ENCODE results near the gene BICRA.
"Not testable (repeated sequence)": the region's sequence is repeated elsewhere in the genome, so short reads cannot be mapped to it uniquely, and the experiment has no call there.

Gene BICRA

DNA sequence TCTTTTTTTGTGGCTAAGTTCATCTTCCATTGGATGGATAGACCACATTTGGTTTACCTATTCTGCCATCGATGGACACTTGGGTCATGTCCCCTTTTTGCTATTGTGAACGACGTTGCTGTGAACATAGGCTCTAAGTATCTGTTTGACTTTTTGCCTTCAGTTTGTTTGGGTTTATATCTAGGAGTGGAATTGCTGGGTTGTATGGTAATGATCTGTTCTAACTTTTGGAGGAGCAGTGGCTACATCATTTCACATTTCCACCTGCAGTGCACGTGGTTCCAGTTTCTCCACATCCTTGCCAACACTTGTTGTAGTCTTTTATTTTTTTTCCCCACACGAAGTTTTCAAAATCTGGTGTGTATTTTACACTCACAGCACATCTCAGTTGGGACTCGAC is 21.7 kb downstream of the BICRA start:
- DNase-seq (ENCODE audit: low read depth in 2 of 2), result no peak

DNA sequence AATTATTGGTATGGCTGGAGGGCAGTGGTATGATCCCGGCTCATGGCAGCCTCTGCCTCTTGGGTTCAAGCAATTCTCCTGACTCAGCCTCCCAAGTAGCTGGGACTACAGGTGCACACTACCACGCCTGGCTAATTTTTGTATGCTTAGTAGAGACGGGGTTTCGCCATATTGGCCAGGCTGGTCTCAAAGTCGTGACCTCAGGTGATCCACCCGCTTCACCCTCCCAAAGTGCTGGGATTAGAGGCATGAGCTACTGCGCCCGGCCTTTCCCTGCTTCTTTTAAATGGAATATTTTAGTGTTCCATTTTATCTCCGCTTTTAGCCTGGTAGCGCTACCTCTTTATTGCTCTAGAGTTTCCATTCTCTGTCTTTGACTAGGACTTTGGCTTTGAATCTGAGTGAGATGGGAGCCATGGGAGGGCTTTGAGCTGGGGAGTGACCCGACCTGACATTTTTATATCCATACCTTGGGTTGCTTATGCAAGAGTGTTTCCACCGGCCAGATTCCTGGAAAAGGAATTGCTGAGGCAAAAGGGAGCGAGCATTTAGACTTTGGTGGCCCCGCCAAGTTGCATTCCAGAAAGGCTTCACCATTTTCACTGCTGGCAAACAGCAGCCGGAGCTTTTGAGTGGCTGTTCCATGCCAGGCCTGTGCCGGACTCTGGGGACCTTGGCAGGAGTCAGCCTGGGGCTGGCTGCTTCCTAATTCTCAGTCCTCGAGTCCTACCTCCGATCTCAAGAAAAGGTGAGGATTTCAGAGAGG is 22.9 kb downstream of the BICRA start:
- no peak for DNase-seq (ENCODE audit: low read depth in 2 of 2)

DNA sequence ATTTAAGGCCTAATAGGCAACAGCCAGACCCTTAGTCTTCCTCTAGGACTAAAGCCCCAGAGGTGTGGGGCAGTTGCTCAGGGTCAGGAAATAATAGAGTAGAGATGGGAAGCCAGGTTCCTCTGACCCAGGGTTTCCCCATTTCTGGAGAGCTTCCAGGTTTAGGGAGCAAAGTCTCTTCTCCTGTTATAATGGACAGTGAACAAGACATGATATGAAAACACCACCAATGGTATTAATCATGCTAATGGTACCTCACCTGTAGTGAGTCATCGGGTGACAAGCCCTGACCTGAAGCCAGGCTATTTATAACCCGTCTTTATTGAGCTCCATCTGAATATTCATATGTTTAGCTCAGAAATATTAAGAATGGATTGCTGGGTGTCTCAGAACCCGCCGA is 24.6 kb downstream of the BICRA start:
- DNase-seq (ENCODE audit: low read depth in 2 of 2), result no peak

DNA sequence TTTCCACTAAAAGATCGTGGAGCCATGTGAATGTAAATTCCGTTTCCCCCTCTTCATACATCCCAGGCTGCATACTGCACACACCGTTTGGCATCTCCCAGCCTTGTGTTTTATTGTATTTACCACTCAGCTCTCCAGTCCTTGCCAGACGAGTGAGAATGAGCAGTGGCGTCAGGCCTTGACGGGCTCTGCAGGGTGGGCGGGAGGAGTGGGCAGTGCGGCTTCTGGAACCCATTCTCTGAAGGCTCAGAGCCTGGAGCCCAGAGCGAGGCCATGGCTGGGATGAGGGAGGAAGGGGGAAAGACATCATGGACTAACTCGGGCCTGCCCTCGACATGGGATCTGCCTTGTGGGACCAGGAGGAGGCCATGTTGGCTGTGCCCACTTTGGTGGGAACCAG is 25.1 kb downstream of the BICRA start:
- DNase-seq (ENCODE audit: low read depth in 2 of 2), result no peak

DNA sequence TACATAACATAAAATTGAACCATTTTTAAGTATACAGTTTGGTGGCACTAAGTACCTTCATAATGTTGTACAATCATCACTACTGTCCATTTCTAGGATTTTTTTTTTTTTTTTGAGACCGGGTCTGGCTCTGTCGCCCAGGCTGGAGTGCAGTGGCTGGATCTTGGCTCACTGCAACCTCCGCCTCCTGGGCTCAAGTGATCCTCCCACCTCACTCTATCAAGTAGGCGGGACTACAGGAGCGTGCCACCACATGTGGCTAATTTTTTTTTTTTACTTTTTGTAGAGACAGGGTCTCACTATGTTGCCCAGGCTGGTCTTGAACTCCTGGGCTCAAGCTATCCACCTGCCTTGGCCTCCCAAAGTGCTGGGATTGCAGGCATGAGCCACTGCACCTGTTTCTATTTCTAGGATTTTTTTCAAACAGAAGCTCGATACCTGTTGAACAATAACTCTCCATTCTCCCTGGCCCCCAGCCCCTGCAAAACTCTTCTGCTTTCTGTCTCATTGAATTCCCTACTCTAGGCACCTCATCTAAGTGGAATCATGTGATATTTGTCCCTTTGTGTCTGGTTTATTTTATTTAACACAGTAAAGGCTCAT is 26.3 kb downstream of the BICRA start:
- not testable (repeated sequence) for DNase-seq (ENCODE audit: low read depth in 2 of 2)

DNA sequence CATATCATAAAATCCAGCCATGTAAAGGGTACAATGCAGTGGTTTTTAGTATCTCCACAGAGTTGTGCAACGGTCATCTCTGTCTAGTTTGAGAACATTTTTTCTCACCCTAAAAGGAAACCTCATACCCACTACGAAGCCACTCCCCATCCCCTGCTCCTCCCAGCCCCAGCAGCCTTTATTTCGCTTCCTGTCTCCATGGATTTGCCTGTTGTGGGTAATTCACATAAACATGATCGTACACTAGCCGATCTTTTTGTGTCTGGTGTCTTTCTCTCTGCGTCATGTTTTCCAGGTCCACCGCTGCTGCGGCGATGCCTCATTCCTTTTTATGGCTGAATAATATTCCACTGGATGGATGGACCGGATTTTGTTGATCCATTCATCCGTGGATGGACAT is 28.6 kb downstream of the BICRA start:
- no peak for DNase-seq (ENCODE audit: low read depth in 2 of 2)

DNA sequence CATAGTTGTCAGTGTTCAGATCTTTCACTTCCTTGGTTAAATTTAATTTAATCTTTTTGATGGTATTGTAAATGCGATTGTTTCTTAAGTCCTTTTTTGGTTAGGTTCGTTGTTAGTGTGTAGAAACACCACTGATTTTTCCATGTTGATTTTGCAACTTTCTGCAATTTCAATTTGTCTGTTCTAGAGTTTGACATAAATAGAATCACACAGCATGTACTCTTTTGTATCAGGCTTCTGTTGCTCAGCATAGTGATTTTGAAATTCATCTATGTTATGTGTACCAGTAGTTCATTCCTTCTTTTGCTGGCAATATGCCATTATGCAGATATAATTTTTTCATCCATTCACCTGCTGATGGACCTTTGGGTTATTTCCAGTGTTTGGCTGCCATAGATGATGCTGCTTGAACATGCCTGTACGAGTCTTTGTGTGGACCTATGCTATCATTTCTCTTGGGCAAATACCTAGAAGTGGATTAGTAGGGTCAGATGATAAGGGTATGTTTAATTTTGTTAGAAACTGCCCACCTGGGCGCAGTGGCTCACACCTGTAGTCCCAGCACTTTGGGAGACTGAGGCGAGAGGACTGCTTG is 33.1 kb downstream of the BICRA start:
- no peak for DNase-seq (ENCODE audit: low read depth in 2 of 2)

DNA sequence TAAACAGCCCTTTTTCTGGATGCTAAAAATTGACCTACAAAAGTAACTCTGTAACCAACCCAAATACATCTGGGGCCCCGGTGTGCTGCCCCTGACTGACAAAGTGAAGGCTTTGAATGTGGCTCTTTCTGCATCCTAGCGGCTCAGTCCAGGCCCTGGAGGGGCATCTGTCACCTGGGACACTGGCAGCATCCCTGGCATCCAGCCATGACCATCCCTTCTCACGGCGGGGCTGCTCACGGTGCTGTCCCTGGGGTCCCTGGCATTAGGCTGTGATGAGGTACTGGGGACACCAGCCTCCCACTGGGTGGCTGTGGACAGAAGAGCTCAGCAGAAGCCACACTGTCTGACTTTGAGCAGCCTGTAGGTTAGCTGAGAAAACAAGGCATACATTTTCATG is 34.3 kb downstream of the BICRA start:
- DNase-seq (ENCODE audit: low read depth in 2 of 2), result no peak

DNA sequence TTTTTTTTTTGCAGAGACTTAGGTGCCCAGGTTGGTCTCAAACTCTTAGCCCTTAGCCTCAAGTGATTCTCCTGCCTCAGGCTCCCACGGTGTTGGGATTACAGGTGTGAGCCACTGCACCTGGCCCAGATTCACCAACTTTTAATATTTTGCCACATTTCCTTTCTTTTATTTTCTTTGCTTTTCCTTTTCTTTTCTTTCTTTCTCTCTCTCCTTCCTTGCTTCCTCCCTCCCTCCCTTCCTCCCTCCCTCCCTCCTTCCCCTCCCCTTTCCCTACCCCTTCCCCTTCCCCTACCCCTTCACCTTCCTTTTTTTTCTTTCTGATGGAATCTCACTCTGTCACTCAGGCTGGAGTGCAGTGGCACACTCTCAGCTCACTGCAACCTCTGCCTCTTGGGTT is 35.3 kb downstream of the BICRA start:
- DNase-seq (ENCODE audit: low read depth in 2 of 2), result no peak

DNA sequence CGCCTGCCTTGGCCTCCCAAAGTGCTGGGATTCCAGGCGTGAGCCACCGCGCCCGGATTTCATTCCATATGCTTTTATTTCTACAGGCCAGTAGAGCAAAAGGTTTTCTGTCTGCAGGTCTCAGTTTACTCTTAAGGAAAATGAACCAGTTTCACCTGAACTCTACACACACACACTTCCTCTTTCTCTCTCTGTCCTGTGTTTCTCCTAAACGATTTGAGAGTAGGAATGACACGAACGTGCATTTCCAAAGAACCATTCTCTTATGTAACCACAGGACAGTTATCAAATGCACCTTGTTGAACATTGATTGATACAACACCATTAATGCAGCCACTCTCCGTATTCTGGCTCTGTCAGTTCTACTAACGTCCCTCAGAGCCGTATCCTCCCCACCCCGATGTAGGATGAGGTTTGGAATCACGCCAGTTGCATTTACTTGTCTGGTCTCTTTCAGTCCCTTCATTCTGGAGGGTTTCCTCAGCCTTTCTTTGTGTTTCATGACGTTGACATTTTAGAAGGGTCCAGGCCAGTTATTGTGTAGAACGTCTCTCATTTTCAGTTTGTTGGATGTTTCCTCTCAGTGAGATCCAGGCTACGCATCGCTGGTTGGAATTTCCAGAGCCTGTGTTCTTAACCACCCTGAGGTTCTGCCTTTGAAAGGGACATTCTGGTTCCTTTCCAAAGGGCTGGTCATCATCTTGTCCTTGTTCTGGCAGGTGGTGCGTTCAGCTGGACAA is 36.0 kb downstream of the BICRA start:
- DNase-seq (ENCODE audit: low read depth in 2 of 2), result no peak

DNA sequence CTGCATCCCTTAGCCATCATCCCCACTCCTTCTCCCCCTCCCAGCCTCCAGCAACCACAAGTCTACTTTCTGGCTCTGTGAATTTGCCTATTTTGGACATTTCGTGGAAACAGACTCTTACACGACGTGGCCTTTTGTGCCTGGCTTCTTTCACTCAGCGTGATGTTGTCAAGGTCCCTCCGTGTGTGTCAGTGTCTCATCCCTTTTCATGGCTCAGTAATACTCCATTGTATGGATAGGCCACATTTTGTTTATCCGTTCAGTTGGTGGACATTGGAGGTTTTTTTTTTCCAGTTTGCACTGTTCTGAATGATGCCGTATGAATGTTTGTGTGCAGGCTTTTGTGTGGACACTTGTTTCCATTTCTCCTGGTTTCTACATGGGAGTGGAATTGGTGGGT is 38.0 kb downstream of the BICRA start:
- no peak for DNase-seq (ENCODE audit: low read depth in 2 of 2)

DNA sequence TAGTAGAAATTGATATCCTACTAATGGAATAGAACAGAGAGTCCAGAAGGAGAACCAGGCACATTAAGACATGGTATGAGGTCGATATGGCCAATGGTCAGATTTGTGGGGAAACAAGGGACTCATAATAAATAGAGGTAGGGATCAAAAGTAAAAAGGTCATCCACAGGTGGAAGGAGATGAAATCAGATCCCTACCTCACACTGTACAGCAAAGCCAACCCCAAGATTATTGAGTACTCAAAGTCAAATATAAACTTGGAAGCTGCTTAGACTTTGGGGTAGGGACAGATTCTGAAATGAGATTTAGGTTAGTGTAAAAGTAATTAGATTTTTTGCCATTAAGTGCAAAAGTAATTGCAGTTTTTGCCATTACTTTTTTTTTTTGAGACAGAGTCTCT is 40.7 kb downstream of the BICRA start:
- DNase-seq (ENCODE audit: low read depth in 2 of 2), result no peak

DNA sequence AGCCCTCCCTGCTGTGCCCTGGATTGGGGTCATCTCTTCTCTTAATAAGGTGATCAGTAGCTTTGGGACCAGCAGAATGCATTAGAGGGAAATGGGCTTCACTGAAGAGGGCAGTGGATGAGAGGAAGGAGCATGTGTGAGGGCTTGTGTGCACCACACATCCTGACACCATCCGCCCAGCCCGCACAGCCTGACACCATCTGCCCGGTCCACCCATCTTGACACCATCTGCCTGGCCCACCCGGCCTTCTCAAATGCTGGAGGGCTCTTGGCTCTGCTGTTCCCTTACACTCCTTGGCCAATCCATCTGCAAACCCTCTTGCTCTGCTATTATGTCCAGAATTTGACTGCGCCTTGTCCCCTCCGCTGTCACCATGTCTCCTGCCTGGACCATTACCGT is 41.8 kb downstream of the BICRA start:
- no peak for DNase-seq (ENCODE audit: low read depth in 2 of 2)

DNA sequence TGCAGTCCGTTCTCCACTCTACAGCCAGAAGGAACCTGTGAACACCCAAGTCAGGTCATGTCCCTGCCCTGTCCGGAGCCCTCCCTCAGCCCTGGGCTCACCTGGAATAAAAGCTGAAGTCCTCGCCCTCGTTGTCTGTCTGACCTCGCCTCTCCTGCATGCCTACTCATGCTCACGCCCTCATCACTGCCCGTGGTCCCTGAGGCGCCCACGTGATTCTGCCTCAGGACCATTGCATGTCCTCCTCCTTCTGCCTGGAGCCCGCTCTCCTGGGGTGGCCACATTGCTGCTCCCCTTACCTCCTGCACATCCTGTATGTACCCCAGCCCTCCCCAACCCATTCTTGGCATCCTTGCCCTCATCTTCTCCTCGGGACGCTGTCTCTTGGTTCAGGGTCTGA is 42.2 kb downstream of the BICRA start:
- DNase-seq (ENCODE audit: low read depth in 2 of 2), result no peak

DNA sequence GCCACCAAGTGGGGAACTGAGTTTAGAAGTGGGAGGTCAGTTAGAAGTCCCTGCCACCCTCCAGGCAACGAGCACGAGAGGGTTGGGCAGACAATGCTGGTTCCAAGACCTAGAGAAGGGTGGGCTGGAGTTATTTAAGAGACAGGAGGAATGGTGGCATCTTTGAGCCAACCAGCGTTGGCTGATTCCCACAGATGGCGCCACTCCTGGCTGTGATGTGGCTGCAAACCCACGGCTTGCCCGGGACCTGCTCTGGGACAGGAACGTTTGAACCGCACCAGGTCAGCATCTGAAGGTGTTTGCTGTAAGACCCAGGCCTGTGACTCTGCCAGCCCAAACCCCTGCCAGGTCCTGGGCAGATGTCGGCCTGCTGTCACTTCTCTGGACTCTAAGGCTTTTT is 42.8 kb downstream of the BICRA start:
- DNase-seq (ENCODE audit: low read depth in 2 of 2), result no peak

DNA sequence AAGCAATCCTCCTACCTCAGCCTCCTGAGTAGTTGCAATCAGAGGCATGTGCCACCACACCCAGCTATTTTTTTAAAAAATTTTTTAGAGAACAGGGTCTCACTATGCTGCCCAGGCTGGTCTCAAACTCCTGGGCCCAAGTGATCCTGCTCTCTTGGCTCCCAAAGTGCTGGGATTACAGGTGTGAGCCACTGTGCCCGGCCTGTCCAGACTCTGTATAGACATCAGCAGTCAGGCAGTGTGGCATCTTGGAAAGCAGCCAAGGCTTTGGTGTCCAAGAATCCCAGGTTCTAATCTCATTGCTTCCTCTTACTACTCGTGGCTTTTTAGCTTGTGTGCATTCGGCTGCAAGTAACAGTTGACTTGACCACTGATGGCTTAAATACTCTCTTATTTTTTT is 43.4 kb downstream of the BICRA start:
- DNase-seq (ENCODE audit: low read depth in 2 of 2), result no peak

DNA sequence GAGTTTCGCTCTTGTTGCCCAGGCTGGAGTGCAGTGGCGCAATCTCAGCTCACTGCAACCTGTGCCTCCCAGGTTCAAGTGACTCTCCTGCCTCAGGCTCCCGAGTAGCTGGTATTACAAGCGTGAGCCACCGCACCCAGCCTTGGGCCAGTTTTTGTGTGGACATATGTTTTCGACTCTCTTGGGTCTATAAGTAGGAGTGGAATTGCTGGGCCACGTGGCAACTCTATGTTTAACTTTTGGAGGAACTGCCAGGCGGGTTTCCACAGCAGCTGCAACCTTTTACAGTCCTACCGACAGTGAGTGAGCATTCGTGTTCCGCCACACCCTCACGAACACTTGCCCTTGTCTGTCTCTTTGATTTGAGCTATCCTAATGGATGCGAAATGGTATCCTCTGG is 44.9 kb downstream of the BICRA start:
- no peak for DNase-seq (ENCODE audit: low read depth in 2 of 2)

DNA sequence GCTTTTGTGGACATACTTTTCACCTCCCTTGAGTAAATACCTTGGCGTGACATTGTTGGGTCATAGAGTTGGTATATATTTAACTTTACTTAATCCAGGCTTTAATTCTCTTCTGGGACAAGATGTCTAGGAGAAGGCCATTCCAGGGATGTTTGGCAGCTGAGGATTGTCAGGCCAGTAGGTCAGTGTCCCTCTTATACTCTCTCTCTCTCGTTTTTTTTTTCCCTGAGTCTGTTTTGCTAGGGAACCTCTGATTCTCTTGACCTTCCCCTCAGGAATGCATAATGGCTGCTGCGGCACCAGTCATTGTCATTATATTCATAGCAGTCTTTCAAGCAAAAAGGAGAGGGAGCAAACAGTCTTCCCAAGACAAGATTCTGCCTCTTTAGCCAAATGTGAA is 48.8 kb downstream of the BICRA start:
- DNase-seq (ENCODE audit: low read depth in 2 of 2), result no peak

DNA sequence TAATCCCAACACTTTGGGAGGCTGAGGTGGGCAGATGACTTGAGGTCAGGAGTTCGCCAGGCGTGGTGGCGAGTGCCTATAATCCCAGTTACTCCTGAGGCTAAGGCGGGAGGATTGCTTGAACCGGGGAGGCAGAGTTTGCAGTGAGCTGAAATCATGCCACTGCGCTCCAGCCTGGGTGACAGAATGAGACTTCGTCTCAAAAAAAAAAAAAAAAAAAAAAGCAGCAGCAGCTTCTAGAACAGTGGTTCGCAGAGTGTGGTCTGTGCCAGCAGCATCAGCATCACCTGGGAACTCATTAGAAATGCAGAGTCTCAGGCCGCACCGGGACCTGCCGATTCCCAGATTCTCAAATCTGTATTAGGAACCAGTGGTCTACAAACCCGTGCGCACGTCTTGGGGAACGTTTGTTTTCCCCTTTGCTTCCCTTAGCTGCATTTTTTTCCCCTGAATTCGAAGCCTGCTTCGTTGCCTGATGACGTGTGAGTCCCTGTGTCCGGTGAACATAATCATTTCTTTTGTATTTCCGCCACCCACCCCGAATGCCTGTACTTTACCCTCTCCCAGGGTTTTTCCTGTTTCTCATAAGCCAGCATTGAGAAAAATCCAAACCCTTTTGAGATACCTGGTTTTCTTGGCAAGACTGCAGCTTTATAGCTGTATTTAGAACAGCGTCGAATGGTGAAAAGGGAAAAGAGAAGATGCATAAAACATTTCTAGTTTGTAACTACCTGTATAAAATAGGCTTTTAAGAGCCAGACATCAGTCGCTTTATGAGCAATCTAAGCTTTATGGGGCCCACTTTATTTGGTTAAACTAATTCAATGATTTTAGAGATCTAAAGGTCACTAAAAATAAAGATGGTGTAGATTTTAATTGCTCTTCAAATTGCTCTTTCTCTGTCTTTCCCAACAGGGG is 49.8 kb downstream of the BICRA start:
- DNase-seq (ENCODE audit: low read depth in 2 of 2), result no peak

DNA sequence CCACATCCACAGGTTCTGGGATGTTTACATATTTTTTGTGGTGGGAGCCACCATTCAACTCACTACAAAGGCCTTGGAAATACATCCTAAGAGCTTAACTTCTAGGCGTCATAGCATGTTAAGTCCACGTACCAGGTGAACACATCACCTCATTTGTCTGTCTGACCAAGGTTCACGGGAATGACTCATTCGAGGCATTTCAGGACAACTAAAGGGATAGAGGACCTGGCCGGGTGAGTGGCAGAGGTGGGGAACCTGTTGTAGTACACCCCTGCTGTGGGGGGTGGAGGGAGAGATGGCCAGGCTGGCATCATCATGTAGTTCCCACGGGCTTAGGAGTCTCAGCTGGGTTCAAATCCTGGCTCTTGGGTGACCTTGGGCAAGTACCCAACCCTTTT is 51.5 kb downstream of the BICRA start:
- DNase-seq (ENCODE audit: low read depth in 2 of 2), result no peak

DNA sequence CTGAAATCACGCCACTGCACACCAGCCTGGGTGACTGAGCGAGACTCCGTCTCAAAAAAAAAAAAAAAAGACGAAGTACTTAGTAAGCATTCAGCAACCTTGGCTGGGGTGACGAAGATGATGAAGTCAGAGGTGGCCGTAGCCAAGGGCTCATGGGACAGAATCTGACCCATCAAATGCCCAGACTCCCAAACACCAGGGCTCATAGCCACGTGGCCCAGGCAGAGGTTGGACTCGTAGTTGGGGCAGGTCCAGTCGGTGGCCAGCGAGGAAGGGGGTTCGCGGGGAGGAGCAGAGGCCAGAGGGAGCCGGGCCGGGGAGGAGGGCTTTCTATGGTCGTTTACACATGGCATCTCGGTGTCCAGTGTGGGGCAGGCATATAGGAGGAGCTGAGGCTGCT is 52.2 kb downstream of the BICRA start:
- DNase-seq (ENCODE audit: low read depth in 2 of 2), result no peak

DNA sequence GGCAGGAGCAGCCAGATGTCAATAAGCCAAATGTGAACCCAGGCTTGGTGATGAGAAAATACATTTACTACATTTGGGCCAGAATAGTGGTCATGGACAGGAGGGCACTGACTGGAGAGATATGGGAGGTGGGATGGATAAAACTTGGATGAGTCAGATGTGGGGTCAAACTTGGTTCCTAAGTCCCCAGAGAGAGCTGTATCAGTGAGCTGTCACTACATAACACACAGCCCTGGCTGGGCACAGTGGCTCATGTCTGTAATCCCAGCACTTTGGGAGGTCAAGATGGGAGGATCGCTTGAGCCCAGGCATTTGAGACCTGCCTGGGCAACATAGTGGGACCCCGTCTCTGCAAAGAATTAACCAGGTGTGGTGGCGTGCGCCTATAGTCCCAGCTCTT is 52.7 kb downstream of the BICRA start:
- no peak for DNase-seq (ENCODE audit: low read depth in 2 of 2)
